Activated effector memory CD4-positive, alpha-beta T cell treated with anti-CD3 and anti-CD28 coated beads, Interleukin-2, amount 50 U/mL, for 16 hours (primary cell): ENCODE data around the gene ATP2A2.
A peak's percentile ranks its signal among the peaks of the same experiment; 100 is the strongest.
"Not testable (repeated sequence)": the region's sequence is repeated elsewhere in the genome, so short reads cannot be mapped to it uniquely, and the experiment has no call there.

Experiments used
- DNase-seq: peaks from one replicate; pipeline ENCODE4 v3.0.0-alpha.2; 2020

Gene ATP2A2

DNA sequence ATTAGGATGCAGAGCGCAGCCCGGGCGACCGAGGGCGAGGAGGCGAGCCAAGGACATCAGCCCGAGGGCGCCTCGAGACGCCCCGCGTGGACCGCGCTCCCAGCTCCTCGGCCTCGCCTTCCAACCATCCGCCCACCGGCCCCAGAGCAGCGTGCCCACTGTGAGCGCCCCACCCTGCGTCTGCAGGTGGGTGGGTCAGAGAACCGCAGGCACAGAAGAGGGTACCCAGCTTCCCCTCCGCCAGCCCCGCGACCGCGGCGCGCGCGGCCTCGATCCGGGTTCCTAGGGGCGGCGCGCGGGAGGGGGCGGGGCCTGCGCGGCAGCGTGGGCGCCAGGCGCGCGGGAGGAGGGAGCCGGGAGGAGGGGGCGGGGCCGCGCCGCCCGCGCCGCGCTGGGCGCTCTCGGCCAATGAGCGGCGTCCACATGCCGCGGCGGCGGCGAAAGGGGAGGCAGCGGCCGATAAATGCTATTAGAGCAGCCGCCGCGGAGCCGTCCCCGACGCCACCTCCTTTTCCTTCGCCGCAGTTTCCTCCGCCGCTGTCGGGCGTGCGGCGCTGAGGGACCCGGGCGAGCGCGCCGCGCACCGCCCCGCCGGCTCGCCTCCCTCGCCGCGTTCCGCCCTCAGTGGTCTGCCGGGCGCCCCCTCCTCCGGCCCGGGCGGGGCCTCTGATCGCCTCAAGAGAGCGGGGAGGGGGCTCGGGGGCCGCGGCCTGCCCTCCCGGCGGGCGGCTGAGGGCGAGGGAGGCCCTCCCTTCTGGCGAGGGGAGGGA is at the start of gene ATP2A2:
Gene ATP2A2, plus strand, starts transcription at position 469 of the 770 bp plus-strand sequence. CDS start 543 bp downstream, outside the sequence.
- peak; percentile 96 for DNase-seq

DNA sequence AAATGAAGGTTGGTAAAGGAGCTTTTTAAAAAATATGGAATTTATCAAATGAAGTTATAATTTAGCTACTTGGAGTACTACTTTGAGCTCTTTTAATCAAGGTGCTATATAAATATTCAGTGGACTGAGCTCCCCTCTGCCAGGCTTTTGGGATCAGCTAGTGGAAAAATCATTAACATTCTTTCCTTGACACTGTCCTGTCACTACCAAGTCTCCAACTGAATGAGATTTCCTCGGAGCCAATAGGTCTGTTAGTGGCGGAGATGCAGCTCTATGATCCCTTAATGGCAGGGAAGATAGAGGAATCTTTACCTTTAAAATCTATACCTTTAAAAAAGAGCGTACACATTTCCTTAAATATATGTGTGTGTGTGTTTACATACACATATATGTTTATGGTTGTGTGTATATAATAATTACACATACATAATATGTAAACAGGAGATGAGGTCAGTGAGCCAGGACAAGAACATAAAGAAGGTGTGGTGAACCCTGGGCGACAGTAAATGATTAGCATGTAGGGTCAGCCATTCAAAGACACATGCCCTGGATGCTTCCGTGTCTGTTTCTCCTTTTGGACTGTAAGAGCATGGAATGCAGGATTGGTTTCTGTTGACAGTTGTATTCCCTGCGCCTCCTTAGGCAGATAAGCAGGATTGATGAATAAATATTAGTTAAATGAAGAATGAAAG is 47.7 kb upstream of the ATP2A2 start:
- no peak for DNase-seq

DNA sequence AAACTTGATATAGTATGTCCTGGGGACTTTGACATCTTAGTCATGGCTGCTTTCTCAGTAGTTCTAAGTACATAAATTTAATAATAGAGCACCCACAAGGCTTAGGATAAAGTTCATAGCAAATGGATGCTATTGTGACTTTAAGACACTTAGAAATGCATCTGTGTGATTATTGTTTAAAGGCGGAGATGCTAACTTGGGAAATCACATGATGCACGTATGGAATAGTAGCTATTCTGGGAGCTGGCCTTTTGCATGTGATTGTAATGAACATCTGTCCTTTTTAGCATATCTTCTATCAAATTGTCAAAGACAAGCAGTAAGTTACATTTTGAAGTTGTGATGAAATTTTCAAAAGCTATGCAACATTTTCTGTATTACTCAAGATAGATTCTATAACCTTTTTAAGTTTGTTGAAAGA is 46.7 kb upstream of the ATP2A2 start:
- DNase-seq: no peak

DNA sequence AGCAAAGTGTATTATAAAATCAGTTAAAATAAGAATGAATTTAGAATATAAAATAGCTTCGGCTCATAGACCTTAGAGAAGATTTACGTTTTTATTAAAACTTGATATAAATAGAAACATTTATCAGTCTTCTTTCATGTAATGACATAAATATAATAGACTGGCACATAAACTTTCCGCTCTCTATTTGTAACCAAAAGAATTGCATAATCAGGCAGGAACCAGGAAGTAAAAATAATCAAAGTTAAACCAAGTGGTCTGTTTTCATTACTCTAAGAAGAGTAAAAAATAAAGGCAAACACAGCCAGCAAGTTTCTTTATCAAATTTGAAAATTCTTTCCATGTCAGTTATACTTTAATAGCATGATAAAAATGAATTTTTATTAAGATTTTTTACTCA is 46.3 kb upstream of the ATP2A2 start:
- no peak for DNase-seq

DNA sequence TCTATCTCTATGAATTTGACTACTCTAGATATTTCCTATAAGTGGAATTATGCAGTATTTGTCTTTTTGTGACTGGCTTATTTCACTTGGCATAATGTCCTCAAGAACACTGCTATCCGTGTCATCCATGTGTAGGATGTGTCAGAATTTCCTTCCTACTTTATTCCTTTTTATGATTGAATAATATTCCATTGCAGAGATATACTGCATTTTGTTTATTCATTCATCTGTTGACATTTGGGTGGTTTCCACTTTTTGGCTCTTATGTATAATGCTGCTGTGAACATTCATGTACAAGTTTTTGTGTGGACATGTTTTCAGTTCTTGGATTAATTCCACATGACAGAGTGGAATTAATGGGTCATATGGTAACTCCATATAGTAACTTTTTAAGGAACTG is 45.7 kb upstream of the ATP2A2 start:
- no peak for DNase-seq

DNA sequence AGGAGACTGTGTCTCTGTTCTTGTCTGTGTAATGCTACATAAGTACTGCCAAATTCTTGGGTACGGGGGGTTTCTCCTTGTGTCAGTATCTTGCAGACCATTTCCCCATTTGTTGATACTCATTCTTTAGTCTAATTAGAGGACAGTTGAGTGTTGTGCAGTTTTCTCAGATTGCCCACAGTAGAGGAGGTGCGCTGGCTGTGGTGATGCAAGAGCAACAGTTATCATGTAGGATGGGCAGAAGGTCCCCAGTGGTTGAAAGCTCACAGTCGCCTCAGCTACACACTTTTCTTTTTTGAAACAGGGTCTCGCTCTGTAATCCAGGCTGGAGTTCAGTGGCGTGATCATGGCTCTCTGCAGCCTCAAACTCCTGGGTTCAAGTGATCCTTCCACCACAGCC is 37.8 kb upstream of the ATP2A2 start:
- DNase-seq: no peak

DNA sequence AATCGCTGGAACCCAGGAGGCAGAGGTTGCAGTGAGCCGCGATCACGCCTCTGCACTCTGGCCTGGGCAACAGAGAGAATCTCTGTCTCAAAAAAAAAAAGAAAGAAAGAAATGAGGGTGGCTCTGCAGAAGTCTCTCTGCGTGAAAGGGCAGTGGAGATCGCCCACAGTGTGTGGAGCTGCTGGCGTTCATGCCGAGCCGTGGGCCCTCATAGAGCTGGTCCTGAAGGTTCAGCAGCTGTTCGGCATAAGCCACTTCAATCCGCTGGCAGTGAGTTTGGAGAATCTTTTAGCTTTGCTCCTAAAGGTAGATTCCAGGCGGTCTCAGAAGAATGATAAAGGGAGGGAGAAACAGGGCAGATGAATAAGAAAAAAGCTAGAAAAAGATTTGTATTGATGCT is 36.7 kb upstream of the ATP2A2 start:
- DNase-seq: no peak

DNA sequence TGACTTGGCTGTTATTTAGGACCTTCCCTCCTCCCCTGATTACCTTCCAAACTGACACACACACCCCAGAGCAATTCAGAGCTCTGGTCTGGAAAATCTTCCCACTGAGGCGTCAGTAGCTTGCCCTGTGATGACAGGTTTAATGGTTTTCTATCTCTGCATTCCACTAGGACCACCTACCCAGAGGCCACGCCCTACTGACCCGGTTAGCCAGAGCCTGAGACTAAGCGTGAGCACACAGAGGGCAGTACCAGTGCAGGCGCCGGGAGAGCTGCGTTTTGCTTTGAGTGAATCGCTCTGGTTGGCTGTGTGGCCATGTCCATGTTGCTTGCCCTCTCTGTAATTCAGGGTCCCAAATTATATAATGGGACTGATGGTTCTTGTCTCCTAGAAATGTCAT is 36.2 kb upstream of the ATP2A2 start:
- no peak for DNase-seq

DNA sequence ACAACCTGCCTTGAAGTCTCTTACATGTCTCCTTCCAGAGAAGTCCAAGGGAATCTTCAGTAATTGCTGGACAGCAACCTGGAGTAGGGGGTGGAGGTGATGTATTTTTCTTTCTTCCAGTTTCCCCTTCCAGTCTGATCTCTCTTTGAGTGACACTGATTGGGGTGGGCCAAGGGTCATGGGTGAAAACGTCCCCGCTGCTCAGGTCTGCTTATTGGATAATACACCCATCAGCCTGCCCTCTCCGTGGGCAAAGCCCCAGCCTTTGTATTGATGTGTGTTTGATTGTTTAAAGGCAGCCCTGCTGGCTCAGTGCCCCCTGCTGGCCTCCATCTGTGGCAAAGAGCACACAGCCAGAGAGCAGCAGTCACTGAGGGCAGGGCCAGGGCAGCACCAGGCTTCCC is 35.7 kb upstream of the ATP2A2 start:
- DNase-seq: peak; percentile 82

DNA sequence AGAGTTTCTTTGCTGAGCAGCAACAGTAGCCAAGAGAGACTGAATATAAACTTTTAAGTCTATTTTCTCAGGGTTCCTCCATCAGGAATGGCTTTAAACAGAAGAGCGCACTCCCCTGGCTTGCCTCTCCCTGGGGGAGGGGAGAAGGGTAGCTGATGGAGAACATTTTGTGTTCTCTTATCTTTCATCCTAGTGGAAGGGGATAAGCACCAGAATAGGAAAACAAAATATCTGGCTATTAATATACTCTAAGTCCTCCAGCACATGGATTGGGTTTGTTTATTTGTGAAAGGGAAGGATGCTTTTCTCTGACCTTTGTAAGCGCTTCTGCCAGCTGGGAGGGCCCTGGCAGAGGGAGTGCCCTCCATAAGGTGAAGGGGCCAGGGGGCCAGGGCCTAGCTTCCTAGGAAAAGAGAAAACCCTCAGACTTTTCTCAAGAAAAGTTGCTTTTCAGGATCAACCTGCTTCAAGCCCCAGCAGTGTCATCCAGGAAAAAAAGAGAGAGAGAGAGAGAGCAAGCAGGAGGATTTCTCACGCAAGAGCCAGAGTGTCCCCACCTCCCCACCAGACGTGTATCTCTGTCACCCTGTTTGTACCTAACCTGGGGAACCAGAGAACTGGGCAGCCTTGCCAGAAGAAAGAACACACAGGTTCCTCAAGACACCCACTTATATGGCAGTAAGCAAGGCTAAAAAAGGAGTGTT is 34.3 kb upstream of the ATP2A2 start:
- no peak for DNase-seq

DNA sequence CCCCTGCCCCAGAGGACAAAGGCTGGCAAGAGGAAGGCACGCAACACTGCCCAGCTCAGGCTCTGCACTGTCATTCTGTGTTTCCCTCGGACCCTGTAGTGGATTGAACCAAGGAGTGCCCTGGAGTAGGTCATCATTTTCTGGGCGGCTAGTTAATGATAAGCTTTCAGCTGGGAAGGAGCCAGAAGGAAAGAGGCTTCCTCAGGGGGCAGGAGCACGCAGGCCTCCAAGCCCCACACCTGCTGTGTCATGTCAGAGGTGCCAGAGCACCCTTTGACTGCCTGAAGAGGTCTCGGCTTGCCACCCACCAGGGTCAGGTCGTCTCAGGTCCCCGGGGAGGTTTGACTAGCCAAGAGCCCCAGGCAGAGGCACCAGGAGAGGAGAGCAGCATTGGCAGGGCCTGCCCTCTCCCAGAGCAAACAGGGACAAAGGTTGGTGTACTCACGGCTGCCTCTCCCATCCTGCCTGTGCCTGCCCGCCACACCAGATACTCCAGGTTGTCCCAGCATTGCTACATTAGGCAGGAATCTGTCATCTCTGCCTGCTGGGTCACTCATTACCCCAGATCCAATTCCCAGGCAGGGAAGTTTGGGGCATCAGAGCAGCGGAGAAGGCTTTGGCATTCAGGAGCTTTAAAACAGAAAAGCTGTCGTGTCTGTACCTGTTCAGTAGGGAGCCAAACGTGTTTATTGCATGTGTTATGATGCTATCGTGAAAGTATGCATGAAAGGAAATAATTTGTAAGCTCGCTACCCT is 33.5 kb upstream of the ATP2A2 start:
- no peak for DNase-seq

DNA sequence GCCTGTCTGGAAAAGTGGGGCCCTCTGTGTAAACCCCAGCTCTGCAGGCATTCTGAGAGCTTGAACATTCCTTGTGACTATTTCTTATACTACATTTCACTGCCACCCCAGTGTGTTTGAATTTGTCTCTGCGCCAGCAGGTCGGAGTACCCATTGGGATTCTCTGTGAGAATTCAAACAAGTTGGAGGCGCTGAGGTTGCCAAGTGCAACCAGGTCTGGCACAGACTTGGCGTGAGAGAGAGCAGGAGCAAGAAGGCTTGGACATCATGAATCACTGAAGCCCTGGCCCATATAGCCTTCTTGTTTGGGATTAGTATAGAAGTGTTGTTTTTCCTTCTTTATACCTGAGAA is 33.0 kb upstream of the ATP2A2 start:
- DNase-seq: no peak

DNA sequence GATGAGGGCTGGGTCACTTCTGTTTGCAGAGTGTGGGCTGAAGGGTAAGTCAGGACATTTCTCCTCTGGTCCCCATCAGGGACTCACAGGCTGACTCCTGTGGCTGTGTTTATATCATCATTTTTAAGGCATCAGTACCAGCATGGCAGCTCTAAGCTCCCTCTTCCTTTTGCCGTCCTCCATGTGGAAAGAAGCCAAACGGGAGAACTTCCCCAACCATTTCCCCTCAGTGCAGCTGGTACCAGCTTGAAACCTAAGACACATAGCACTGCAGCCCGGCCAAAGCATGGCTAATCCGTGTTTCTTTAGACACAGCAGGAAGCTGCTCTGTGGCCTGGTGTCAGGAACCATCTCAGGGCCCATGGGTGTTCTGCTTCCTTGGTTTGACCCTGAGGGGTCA is 31.9 kb upstream of the ATP2A2 start:
- DNase-seq: no peak

DNA sequence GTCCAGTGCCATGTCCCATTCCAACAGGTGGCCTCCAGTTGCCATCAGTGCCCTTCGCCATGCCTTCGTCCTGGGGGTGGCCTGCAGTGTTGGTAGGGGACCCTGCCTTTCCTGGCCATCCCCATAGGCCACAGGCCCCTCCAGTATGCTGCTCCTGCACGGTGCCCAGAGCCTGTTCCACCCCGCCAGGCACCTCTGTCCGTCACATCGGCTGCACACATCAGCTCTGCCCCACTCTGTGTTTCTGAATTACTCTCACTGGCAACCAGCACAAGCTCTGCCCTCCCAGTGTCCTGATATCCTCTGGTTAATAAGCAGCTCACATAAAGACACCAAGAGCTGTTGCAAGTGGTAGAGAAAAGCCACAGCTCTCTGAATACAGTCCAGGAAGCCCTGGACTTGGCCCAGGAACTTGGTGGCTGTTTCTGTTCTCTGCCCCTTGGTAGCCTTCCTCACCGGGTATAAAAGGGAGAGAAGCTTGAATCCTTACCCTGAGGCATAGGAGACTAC is 31.3 kb upstream of the ATP2A2 start:
- DNase-seq: no peak

DNA sequence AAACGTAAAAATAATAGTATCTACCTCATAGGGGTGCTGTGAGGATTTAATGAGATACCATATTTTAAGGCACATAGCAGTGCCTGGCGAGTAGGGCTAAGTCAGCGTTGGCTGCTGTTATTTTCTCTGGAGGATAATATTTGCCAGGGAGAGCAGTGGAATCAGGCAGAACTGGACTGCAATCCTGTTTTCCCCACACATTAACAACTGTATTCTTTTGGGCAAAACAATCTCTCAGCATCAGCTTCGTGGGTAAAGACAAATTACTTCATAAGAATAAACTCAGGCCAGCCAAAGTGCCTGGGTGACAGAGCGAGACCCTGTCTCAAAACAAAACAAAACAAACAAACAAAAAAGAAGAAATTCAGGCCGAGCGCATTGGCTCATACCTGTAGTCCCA is 29.7 kb upstream of the ATP2A2 start:
- DNase-seq: no peak

DNA sequence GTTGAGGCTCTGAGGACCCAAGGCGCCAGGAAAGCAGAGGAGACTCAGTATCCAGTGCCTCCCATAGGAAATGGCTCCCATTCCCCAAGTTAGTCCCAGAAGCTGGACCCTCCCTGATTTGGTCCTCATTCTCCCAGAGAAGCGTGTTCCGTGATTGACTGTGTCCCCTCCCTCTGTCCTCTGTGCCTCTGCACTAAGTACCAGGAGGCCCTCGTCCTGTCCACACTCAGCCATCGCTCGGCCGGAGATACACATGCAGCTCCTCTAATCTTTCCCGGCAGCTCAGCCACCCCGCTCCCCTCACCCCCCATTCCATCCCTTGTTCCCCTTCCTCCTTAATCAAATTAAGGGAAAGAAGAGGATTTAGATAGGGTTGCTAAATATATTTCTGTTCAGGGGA is 28.3 kb upstream of the ATP2A2 start:
- no peak for DNase-seq

DNA sequence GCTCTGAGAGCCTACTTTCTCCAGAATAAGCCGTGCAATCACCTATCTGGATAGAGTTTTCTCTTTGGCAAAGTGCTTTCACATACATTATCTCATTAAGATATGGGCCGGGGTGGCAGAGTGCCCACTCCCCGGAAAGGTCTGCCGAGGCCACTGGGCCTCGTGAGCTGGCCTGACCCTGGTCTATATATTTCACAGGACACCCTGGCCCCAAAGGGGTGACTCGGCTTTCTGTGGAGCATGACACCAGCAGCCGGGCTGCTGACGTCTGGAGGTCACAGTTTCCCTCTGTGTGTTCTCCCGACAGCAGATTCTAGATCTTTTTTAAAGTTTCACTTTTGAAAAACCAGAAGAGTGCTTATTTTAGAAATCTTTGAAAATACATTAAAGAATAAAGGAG is 27.9 kb upstream of the ATP2A2 start:
- no peak for DNase-seq

DNA sequence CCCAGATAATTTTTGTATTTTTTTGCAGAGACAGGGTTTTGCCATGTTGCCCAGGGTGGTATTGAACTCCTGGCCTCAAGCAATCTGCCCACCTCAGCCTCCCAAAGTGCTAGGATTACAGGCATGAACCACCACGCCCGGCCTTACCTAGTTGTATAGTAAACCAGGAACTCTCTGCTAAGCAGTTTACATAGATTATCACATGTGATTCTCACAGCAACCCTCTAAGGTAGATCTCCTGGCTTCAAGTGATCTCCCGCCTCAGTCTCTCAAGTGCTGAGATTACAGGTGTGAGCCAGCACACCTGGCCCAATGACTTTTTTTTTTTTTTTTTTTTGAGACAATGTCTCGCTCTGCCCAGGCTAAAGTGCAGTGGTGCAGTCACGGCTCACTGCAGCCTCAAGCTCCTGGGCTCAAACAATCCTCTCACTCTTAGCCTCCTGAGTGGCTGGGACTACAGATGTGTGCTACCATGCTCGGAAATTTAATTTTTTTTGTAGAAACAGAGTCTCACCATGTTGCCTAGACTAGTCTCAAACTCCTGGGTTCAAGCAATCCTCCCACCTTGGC is 26.0 kb upstream of the ATP2A2 start:
- DNase-seq: no peak

DNA sequence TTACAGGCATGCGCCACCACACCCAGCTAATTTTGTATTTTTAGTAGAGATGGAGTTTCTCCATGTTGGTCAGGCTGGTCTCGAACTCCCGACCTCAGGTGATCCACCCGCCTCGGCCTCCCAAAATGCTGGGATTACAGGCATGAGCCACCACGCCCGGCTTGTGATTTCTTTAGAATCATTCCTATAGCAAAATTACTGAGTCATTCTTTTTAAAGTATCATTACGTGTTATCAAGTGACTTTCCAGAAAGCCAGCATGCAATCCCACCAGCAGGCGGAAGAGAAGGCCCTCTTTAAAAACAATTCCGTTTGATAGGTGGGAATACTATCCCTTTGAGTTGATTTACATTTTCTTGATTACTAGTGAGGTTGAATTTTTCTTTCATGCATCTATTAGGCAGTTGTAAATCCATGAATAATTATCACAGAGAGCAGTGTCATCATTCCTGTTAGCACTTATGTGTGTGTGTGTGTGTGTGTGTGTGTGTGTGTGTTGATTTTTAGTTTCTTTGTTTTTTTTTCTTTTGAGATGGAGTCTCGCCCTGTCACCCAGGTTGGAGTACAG is 25.1 kb upstream of the ATP2A2 start:
- DNase-seq: not testable (repeated sequence)

DNA sequence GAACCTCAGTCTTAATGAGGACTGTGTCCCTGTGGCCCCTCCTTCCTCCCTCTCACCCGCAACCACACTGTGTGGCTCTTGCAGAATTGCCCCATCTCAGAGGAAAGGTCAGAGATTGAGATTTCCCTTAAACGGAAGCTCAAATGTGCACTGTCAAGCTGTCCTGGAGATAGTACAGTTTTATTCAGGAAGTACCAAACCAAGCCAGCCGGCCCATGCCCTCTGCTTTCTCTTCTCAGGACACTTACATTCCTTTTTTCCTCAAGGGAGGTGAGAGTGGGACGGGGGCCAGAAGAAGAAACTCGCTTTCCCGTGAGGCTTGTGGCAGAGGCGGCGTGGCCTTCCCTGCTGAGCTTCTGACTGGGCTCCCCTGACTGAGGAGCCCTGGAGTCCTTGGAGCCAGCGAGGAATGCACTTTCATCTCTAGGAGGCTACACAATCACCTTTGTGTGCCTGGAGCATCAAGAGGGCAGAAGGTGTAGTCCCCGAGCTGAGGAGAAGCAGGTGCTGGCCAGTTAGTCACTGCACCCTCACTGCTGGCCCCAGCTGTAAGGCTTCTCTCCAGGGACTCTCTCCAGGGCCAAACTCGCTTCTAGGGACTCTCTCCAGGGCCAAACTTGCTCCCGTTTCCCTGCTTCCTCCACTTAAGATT is 24.1 kb upstream of the ATP2A2 start:
- DNase-seq: no peak

DNA sequence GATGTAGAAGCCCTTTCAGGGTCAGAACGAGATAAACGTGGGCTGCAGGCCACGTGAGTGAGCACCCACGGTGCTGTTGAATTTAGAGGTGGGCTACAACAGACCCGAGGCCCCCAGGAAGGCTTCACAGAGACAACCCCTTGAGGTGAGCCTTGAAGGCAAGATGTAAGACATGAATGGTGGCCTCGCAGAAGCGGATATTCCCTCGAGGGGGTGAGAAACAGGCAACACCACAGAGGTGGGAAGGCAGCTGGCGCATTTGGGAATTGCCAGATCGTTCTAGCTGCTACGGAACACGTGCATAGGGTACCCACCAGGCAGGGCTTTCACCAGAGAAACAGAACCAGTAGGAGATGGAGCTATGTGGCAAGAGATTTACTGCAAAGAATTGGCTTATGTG is 22.6 kb upstream of the ATP2A2 start:
- no peak for DNase-seq
